GM08714 (cell line): ENCODE data around the gene RHOC.
"Not testable (repeated sequence)": the region's sequence is repeated elsewhere in the genome, so short reads cannot be mapped to it uniquely, and the experiment has no call there.

Experiments used
- H3K4me3 ChIP-seq: fragments of 200-500 bp; sonication (Bioruptor generic); 2 replicates; pipeline ENCODE4 v1.5.1; 2014; ENCODE audit warnings: mild to moderate bottlenecking, low read length, inconsistent platforms
- ZNF274 ChIP-seq: IDR thresholded peaks from 2 replicates; pipeline ENCODE4 v1.6.1; 2012; ENCODE audit warnings: mild to moderate bottlenecking, low read depth, low read length

The RHOC gene

DNA sequence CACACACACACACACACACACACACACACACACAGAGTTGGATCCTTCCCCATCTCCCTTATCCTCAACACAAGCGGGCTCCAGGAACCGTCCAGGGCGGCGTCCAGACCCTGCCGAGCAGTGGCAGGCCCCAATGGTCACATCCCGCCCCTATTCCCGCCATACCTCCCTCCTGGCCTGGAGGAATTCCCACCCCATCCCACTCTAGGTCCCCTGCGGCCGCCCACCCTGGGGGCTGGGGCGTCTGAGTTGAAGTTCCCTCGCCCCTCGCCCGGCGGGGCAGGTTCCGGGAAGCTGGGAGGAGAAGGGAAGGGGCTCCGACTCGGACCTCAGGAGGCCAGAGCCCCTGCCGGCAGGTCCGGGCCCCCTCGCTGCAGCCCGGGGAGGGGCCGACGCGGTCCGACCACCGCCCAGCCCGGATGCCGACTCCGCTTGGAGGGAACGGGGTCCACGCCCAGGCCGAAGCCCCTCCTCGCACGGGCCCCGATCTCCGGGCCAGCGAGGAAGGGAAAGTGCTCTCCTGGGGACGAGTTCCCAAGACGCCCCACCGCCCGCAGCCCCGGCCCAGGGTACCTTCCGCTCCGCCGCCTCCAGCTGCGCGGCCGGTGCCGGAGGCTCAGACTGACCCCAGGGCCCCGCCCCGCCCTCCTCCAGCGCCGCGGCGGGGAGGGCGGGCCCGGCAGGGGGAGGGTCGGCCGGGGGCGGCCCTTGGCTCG lies at the start of gene RHOC:
RHOC (minus strand) TSS at position 623 of the 716 bp plus-strand sequence. CDS start 3,328 bp downstream, outside the sequence.
- no peak for TF ChIP-seq ZNF274
- peak within 1 kb of the TSS; percentile 89 for H3K4me3 ChIP-seq

DNA sequence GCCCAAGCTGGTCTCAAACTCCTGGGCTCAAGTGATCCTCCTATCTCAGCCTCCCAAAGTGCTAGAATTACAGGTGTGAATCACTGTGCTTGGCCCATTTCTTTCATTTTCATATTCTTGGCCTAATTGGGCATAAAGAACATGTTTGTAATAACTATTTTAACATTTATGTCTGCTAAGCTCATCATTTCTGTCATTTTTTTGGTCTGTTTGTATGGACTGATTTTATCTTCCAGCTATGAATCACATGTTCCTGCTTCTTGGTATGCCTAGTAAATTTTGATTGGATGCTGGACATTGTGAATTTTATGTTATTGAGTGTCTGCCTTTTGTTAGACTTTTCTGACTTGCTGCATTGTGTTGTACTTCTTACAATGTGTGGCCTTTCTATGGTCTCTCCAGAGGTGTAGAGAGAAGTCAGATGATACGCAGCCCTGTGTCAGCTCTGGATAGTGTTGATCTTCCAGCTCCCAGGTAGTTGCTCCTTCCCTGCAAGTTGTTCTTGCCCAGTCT lies 47.2 kb upstream of the RHOC start:
- H3K4me3 ChIP-seq, result no peak overlapping the region
- TF ChIP-seq ZNF274, result no peak

DNA sequence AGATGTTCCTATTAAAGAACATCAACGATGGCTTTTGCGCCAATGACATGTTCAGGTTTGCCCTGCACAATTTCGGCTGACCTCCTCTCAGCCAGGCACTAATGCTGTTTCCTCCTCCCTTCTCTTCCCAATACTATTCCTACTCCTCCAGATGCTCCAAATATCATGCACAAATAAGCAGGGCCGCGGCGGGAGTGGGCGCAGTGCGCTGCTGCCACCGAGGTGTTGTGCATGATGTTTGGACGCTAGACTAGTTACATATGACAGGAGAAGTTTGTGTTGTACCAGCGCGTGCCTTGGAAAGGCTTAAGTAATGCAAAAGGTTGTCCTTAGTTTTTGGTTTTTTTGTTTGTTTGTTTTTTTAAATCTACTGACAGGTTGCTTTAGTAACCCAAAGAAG lies 41.5 kb upstream of the RHOC start:
- no peak overlapping the region for H3K4me3 ChIP-seq
- no peak for TF ChIP-seq ZNF274

DNA sequence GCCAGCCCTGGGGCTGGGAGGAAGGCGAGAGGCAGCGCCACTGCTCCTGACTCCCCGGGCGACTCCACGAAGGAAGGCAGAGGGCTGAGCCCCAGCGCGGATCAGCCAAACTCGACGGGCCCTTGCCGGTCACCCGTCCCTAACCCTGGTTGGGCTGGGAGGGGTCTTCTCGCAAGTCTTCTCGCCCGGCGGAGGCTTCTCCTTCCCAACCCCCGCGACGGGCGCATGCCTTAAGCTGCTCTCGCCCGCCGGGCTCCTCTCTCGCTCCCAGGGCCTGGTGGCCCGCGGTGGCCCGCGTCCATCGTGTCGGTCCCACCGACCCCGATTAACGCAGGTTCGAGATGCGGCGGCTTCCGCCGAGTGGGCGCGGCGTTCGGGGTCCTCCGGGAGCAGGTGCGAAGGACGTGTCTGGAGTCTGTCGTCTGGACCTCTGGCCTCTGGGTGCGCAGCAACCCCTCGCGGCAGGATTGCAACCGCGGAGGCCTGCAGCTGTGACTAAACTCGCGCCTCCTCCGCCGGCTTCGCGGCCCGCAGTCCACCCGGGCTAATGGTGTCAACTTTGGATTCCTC lies 37.2 kb upstream of the RHOC start:
- H3K4me3 ChIP-seq, result no peak overlapping the region
- TF ChIP-seq ZNF274, result no peak

- H3K4me3 ChIP-seq, result no peak overlapping the region
- no peak for TF ChIP-seq ZNF274
These were observed 36.5 kb upstream of the RHOC start for GRCh38 chr1:112743174-112744008.

GRCh38 chr1:112737573-112737972 lies 30.6 kb upstream of the RHOC start:
- no peak overlapping the region for H3K4me3 ChIP-seq
- no peak for TF ChIP-seq ZNF274

- TF ChIP-seq ZNF274, result no peak
These were observed 28.8 kb upstream of the RHOC start for GRCh38 chr1:112735752-112736151.

DNA sequence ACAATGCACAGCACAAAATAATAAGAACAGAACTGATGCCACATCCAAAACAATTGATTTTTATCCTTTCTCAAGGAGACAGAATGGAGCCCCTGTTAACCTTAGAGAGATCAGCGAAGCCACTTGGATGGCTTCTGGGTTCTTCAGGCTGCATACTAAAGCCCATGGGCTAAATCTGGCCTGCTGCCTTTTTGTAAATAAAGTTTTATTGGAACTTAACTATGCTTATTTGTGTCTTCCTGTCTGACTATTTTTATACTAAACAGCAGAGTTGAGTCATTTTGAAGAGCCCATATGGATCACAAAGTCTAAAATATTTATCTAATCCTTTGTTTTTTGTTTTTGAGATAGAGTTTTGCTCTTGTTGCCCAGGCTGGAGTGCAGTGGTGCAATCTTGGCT lies 24.5 kb upstream of the RHOC start:
- no peak for TF ChIP-seq ZNF274
- no peak overlapping the region for H3K4me3 ChIP-seq

More at GRCh38 chr1:112735752-112736151, 28.8 kb upstream of the RHOC start:
- no peak overlapping the region for H3K4me3 ChIP-seq

DNA sequence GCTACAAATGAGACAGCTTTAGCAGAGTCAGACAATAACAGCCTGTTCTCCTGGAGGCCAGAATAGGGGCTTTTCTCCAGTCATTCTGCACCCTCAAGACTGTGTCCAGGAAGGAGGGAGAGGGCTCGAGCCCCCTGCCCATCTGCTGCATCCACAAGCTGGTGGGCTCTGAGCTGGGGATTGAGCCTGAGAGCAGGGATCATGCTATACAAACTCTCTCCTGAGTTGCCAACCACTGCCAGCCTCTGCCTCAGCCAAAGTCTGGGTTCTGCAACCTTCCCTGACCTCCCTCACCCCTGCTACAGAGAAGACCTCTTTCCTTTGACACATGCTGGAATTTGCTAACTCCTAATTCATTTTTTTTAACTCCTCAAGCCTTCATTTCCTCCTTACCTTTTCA lies 23.0 kb upstream of the RHOC start:
- TF ChIP-seq ZNF274, result no peak
- H3K4me3 ChIP-seq, result no peak overlapping the region

- H3K4me3 ChIP-seq, result not testable (repeated sequence)
These were observed 22.1 kb upstream of the RHOC start for GRCh38 chr1:112729011-112729410.

- H3K4me3 ChIP-seq, result not testable (repeated sequence)
These were observed 21.5 kb upstream of the RHOC start for GRCh38 chr1:112728306-112728971.

DNA sequence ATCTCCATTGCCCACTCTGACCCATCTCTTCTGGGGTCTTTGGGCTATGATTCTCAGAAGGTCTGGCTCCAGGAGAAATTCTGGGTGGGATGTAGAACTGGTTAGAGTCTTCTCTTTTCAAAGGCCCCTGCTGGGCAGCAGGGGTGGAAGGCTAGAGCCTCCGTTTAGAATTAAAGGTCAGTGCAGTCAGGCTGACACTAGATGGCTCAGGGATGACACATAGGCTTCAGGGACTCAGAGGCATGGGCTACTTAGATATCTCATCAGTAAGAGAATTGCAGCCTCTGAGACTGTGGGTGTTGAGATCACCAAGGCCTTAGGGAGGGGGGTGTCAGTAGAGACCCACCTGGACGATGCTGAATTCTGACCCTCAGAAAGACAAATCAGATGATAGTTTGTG lies 20.8 kb upstream of the RHOC start:
- no peak for TF ChIP-seq ZNF274
- no peak overlapping the region for H3K4me3 ChIP-seq

DNA sequence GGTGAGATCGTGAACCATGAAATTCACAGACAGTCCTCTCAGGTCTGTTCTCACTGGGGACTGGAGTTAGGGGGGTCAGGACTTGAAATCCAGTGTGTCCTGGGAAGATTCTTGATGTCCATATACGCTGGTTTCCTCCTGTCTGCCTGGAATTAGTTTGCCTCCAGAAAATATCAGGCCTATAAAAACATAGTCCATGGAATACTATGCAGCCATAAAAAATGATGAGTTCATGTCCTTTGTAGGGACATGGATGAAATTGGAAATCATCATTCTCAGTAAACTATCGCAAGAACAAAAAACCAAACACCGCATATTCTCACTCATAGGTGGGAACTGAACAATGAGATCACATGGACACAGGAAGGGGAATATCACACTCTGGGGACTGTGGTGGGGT lies 17.3 kb upstream of the RHOC start:
- not testable (repeated sequence) for H3K4me3 ChIP-seq

DNA sequence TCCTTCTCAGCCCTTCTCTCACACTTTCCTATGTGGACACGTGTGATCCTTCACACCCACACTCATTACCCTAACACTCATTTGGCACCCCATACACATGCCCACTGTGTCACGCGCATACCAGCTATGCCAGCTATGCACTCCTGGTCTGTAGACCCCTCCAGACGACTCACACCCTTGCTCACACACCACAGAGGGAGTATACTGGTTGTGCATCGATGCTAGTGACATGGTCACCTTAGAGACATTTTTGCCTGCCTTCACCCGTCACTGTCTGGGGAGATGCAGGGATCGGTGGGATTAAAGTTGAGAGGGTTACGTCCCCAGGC lies 16.5 kb upstream of the RHOC start:
- TF ChIP-seq ZNF274, result no peak
- H3K4me3 ChIP-seq, result no peak overlapping the region
